Liver (tissue), 9 donors: ENCODE measurements around the gene GLDN. TPM values are rescaled to one million over a fixed set of nuclear protein-coding genes. Genes with fewer than 3 reads are reported as not detected.
"Not testable (repeated sequence)": the region's sequence is repeated elsewhere in the genome, so short reads cannot be mapped to it uniquely, and the experiment has no call there.

ENCODE experiments used
- DNase-seq: peaks from one replicate; pipeline ENCODE4 v3.0.0-alpha.2; 2017; ENCODE audit warnings: low spot score
- H3K27ac ChIP-seq, 2 donors: one replicate each; pipeline ENCODE4 v1.7.0; 2013; ENCODE audit warnings: inconsistent platforms in 2 of 2, low read length in 2 of 2, control low read depth in 1 of 2, low read depth in 1 of 2, mild to moderate bottlenecking in 1 of 2
- H3K27me3 ChIP-seq, 4 donors: one replicate each; pipeline versions ENCODE4 v1.6.1 to v1.7.0; 2013; ENCODE audit warnings: low read length in 3 of 4, inconsistent platforms in 1 of 4, mild to moderate bottlenecking in 1 of 4, moderate library complexity in 1 of 4; ENCODE audit not compliant: control insufficient read depth in 4 of 4, insufficient read depth in 4 of 4
- H3K36me3 ChIP-seq, 4 donors: one replicate each; pipeline versions ENCODE4 v1.6.1 to v1.7.0; 2013; ENCODE audit warnings: low read length in 3 of 4, mild to moderate bottlenecking in 3 of 4, low read depth in 1 of 4, moderate library complexity in 1 of 4; ENCODE audit not compliant: control insufficient read depth in 4 of 4, insufficient read depth in 3 of 4
- H3K4me1 ChIP-seq, 4 donors: one replicate each; pipeline versions ENCODE4 v1.6.1 to v1.7.0; 2013; ENCODE audit warnings: low read length in 3 of 4, mild to moderate bottlenecking in 3 of 4, moderate library complexity in 1 of 4; ENCODE audit not compliant: control insufficient read depth in 4 of 4, insufficient read depth in 4 of 4
- H3K4me3 ChIP-seq, 3 donors: one replicate each; pipeline versions ENCODE4 v1.6.1 to v1.7.0; 2013; ENCODE audit warnings: low read length in 3 of 3, control low read depth in 1 of 3, low read depth in 1 of 3, mild to moderate bottlenecking in 1 of 3
- H3K9ac ChIP-seq, 2 donors: one replicate each; pipeline ENCODE4 v1.7.0; 2013; ENCODE audit warnings: low read length in 2 of 2, mild to moderate bottlenecking in 2 of 2, moderate library complexity in 2 of 2, control low read depth in 1 of 2, low read depth in 1 of 2
- H3K9me3 ChIP-seq, 4 donors: one replicate each; pipeline versions ENCODE4 v1.6.1 to v1.7.0; 2013; ENCODE audit warnings: low read length in 3 of 4; ENCODE audit not compliant: control insufficient read depth in 4 of 4
- EGR1 ChIP-seq, 2 donors: IDR thresholded peaks; 2 replicates each; pipeline ENCODE4 v1.6.1; 2016 to 2018; ENCODE audit warnings: antibody characterized with exemption in 2 of 2, low read depth in 2 of 2
- FOXA1 ChIP-seq: IDR thresholded peaks from 2 replicates; pipeline ENCODE4 v1.6.1; 2016; ENCODE audit warnings: antibody characterized with exemption
- FOXA2 ChIP-seq: IDR thresholded peaks from 2 replicates; pipeline ENCODE4 v1.6.1; 2016; ENCODE audit warnings: antibody characterized with exemption
- GABPA ChIP-seq, 2 donors: IDR thresholded peaks in 1 of 2; conservative IDR thresholded peaks in 1 of 2; 2 replicates each; pipeline ENCODE4 v1.6.1; 2016; ENCODE audit warnings: antibody characterized with exemption in 2 of 2, mild to moderate bottlenecking in 1 of 2, moderate library complexity in 1 of 2
- HNF4G ChIP-seq: IDR thresholded peaks from 2 replicates; pipeline ENCODE4 v1.6.1; 2016; ENCODE audit warnings: antibody characterized with exemption
- NR2F2 ChIP-seq: IDR thresholded peaks from 2 replicates; pipeline ENCODE4 v1.6.1; 2016; ENCODE audit warnings: antibody characterized with exemption
- REST ChIP-seq: IDR thresholded peaks from 2 replicates; pipeline ENCODE4 v1.6.1; 2016; ENCODE audit warnings: antibody characterized with exemption, mild to moderate bottlenecking
- RXRA ChIP-seq, 2 donors: IDR thresholded peaks; 2 replicates each; pipeline ENCODE4 v1.6.1; 2017 to 2018; ENCODE audit warnings: antibody characterized with exemption in 2 of 2, mild to moderate bottlenecking in 1 of 2
- SP1 ChIP-seq: IDR thresholded peaks from 2 replicates; pipeline ENCODE4 v1.6.1; 2018; ENCODE audit warnings: antibody characterized with exemption, mild to moderate bottlenecking
- WGBS: extraction: QIAGEN DNeasy Blood & Tissue Kit; methylation state at CpG from one replicate; pipeline ENCODE4 v1.1.7; 2013; 5-methylcytosine and 5-hydroxymethylcytosine counted together
- polyA plus RNA-seq, 2 donors: library from polyadenylated mRNA; stranded (reverse) in 1 of 2; unstranded in 1 of 2; fragments of 200-250 nt in 1 of 2; fragments of >200 nt in 1 of 2; fragmentation: Nextera tagmentation in 1 of 2; extraction: Ambion mirVana in 1 of 2; gene quantifications; one replicate each; pipeline versions ENCODE4 v1.2.1 to v1.2.3, GENCODE V29; 2013 to 2015
- total RNA-seq, 2 donors: library from RNA; depleted of rRNA; stranded (reverse); fragments of >200 nt; gene quantifications; one replicate each; pipeline ENCODE4 v1.2.3, GENCODE V29; 2014
- TF ChIP-seq, protein P1 (sequence below): IDR thresholded peaks from 2 replicates; pipeline ENCODE4 v1.6.1; 2016; ENCODE audit warnings: antibody characterized with exemption
- TF ChIP-seq, protein P2 (sequence below): IDR thresholded peaks from 2 replicates; pipeline ENCODE4 v1.6.1; 2016; ENCODE audit warnings: antibody characterized with exemption
- TF ChIP-seq, protein P3 (sequence below): IDR thresholded peaks from 2 replicates; pipeline ENCODE4 v1.6.1; 2016; ENCODE audit warnings: antibody characterized with exemption
- donor health status: healthy.
- donor health status: healthy.
- donor health status: healthy.
- donor health status: healthy.
- donor health status: healthy.

The GLDN gene
- total and polyA plus RNA-seq, 4 donors = 0.15 to 1.4 (median 0.33) TPM

GRCh38 chr15:51446029-51446744 is 104.7 kb downstream of the GLDN start:
- not testable (repeated sequence) for DNase-seq, H3K4me1 ChIP-seq, H3K27ac ChIP-seq, H3K9me3 ChIP-seq, H3K9ac ChIP-seq, H3K4me3 ChIP-seq, H3K27me3 ChIP-seq
- WGBS = 97% methylated on average over 5 of the region's 5 CpGs
- H3K36me3 ChIP-seq = peaks cover 0 to 17% (median 11%) of the 10 kb centered on the region in 4 donors

- H3K27ac ChIP-seq = no peak overlapping the region
- H3K27me3 ChIP-seq = no peaks in the 10 kb centered on the region
- 82% methylated on average over 4 of the region's 4 CpGs for WGBS
- no peak for DNase-seq
- peaks cover 0 to 17% (median 11%) of the 10 kb centered on the region in 4 donors for H3K36me3 ChIP-seq
- H3K9ac ChIP-seq = no peak overlapping the region
- no peaks in the 10 kb centered on the region for H3K9me3 ChIP-seq
- no peak for TF ChIP-seq EGR1 (IDR thresholded peaks at IDR 0.05; ENCODE audit: low read depth in 2 of 2)
- TF ChIP-seq, protein P1, sequence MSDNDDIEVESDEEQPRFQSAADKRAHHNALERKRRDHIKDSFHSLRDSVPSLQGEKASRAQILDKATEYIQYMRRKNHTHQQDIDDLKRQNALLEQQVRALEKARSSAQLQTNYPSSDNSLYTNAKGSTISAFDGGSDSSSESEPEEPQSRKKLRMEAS = no peak
- no peak for TF ChIP-seq FOXA1
- TF ChIP-seq NR2F2 = no peak
- TF ChIP-seq RXRA (IDR thresholded peaks at IDR 0.05) = no peak
- no peak for TF ChIP-seq REST
- no peak for TF ChIP-seq FOXA2
- no peak for TF ChIP-seq GABPA (IDR thresholded peaks at IDR 0.05 in 1 of 2, conservative IDR thresholded peaks at IDR 0.05 in 1 of 2)
- TF ChIP-seq, protein P2, sequence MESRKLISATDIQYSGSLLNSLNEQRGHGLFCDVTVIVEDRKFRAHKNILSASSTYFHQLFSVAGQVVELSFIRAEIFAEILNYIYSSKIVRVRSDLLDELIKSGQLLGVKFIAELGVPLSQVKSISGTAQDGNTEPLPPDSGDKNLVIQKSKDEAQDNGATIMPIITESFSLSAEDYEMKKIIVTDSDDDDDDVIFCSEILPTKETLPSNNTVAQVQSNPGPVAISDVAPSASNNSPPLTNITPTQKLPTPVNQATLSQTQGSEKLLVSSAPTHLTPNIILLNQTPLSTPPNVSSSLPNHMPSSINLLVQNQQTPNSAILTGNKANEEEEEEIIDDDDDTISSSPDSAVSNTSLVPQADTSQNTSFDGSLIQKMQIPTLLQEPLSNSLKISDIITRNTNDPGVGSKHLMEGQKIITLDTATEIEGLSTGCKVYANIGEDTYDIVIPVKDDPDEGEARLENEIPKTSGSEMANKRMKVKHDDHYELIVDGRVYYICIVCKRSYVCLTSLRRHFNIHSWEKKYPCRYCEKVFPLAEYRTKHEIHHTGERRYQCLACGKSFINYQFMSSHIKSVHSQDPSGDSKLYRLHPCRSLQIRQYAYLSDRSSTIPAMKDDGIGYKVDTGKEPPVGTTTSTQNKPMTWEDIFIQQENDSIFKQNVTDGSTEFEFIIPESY = no peak
- no peak for TF ChIP-seq HNF4G
- TF ChIP-seq SP1 = no peak
- TF ChIP-seq, protein P3, sequence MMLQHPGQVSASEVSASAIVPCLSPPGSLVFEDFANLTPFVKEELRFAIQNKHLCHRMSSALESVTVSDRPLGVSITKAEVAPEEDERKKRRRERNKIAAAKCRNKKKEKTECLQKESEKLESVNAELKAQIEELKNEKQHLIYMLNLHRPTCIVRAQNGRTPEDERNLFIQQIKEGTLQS = no peak
- H3K4me1 ChIP-seq = no peaks in the 10 kb centered on the region
- H3K4me3 ChIP-seq = no peak overlapping the region
Measured at GRCh38 chr15:51447855-51448621, 106.6 kb downstream of the GLDN start.
